ENCODE measurements around the gene ZNF358.

ZNF358 gene

DNA sequence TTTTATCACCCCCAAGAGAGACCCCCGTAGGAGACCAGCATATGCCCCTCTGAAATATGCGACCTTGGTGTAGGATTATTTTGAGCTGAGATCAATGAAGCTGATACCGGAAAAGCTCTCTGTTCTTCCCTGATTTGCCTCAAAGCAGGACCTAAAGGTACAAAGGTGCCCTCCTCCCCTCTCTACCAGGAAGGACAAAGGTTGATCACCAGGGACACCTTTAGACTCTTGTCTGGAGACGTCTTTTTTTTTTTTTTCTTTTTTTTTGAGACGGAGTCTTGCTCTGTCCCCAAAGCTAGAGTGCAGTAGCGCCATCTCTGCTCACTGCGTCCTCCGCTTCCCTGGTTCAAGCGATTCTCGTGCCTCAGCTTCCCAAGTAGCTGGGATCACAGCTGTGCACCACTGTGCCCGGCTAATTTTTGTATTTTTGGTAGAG is 26.3 kb upstream of the ZNF358 start:
- no peak for DNase-seq (ENCODE audit: low read depth in 2 of 2)

DNA sequence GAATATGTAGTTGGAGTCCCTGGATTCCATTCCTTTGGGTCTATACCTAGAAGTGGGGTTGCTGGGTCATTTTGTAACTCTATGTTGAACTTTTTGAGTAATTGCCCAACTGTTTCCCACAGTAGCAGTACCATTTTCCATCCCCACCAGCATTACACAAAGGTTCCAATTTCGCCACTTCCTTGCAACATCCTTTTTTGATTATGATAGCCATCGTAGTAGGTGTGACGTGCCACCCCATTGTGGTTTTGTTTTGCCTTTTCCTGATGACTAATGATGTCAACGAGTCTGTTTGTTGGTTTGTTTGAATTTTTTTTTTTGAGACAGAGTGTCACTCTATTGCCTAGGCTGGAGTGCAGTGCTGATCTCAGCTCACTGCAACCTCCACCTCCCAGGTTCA is 23.8 kb upstream of the ZNF358 start:
- DNase-seq (ENCODE audit: low read depth in 2 of 2), result peak in 1 of 2 donors; percentile 38

DNA sequence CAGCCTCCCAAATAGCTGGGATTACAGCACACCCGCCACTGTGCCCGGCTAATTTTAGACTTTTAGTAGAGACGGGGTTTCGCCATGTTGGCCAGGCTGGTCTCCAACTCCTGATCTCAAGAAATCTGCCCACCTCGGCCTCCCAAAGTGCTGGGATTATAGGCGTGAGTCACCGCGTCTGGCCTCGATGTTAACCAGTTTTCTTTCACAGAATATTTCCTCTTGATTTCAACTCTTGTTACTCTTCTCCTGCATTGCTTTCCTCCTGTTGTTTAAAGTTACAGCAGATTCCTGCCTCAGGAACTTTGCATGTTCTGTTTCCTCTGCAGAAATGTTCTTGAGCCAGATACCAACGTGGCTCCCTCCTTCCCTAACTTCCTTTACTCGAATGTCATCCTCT is 23.3 kb upstream of the ZNF358 start:
- DNase-seq (ENCODE audit: low read depth in 2 of 2), result no peak

DNA sequence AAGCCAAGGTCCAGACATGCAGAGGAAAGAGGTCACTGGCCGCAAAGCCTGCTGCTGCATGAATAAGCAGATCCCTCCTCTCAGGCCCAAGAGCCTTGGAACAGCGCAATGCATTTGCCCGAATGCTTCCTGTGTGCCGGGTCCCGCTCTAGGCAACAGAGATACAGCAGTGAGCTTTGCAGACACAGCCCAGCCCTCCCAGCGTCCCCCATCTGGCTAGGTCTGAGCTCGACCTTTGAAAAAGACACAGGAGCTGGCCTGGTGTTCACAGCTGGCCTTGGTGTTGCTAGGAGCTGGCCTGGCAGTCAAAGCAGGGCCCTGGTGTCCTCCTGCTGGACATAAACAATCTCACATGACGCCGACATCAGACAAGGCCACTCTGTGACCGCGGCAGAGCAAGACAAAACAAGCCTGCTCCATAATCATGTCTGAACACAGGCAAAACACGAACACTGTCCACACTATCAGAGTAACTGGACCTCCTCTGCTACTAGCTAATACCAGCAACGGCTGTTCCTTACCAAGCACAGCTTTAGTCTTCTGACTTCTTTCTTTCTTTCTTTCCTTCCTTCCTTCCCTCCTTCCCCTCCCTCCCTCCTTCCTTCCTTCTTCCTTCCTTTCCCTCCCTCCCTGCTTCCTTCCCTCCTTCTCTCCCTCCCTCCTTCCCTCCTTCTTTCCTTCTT is 21.3 kb upstream of the ZNF358 start:
- DNase-seq (ENCODE audit: low read depth in 2 of 2), result no peak

DNA sequence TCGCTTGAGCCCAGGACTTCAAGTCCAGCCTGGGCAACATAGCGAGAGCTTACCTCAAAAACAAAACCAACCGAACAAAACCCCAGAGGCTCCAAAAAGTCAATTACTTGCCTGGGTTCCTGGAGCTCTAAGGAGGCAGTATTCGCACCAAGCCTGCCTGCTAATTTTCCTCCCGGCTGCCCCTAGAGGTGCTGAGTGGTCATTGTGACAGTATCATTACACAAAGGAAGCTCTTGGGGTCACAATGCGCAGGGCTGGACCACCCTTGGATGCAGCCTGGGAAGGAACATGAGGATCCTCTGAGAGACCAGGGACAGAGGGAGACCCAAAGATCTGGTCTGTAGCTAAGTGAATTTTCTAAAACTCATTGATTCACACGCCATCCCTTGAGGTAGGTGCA is 18.6 kb upstream of the ZNF358 start:
- DNase-seq (ENCODE audit: low read depth in 2 of 2), result no peak

DNA sequence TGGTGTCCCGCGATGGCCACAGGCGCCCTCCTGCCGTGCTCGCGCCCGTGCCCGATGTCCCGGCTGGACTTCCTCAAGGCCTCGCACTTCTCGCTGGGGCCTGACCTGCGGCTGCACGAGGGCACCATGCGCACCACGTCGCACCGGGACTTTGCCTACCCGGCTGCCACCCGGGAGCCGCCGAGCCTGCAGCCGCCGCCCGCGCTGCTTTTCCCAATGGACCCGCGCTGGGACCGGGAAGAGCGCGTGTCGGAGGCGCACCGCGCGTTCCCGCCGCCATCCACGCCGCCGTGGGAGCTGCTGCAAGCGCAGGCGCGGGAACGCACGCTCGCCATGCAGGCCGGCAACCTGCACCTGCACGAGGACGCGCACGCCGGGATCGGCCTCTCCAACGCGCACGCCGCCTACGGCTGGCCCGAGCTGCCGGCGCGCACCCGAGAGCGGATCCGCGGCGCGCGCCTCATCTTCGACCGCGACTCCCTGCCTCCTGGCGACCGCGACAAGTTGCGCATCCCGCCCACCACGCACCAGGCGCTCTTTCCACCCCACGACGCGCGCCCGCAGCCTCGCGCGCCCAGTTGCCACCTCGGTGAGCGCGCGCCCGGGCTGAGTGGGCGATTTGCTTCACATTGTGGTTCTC is 15.0 kb upstream of the ZNF358 start:
- DNase-seq (ENCODE audit: low read depth in 2 of 2), result no peak

DNA sequence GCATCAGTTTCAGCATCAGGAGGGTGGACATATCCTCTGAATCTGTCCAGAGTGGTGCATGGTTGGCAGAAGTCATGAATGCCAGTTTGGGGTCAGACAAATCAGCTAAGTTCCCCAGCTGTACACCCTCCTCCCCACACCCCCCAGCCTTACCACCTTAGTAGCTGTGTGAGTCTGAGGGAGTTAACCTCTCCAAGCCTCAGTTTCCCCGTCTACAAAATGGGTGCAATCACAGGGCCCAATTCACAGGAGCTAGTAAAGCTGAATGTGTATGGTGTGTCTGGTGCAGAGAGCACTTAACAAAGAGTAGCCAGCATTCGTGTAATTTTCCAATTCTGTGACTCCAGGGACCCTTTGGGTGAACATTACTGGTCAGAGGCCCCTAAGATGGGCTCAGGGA is 13.4 kb upstream of the ZNF358 start:
- DNase-seq (ENCODE audit: low read depth in 2 of 2), result no peak

DNA sequence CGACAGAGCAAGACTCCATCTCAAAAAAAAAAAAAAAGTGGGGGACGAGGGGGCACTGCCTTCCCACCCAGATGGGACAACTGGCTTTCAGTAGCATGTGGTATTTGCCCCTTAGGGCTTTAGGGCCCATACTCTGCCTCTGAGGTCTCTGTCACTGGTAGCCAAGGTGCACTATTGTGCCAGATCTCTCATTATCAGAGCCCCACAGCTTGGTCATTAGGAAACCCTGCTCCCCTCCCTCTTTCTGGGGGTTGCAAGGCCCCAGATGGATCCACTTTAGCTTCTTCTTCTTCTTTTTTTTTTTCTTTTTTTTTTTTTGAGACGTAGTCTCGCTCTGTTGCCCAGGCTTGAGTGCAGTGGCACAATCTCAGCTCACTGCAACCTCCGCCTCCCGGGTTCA is 11.2 kb upstream of the ZNF358 start:
- DNase-seq (ENCODE audit: low read depth in 2 of 2), result no peak

DNA sequence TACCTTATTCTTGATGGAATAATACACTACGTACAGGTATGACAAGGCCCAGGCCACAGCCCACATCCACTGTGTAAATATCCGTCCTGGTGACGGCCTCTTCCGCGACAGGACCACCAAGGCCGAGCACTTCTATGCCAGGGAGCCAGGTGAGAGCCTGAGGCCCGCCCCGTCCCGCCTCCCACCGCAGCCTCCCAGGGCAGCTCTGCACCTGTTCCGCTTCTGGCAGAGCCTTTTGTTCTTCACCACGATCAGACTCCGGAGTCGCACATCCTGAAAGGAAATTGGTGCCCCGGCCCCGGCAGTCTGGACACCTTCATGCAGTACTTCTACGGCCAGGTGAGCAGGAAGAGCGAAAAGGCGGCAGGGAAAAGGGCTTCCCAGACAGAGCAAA is 10.6 kb upstream of the ZNF358 start:
- DNase-seq (ENCODE audit: low read depth in 2 of 2), result no peak

DNA sequence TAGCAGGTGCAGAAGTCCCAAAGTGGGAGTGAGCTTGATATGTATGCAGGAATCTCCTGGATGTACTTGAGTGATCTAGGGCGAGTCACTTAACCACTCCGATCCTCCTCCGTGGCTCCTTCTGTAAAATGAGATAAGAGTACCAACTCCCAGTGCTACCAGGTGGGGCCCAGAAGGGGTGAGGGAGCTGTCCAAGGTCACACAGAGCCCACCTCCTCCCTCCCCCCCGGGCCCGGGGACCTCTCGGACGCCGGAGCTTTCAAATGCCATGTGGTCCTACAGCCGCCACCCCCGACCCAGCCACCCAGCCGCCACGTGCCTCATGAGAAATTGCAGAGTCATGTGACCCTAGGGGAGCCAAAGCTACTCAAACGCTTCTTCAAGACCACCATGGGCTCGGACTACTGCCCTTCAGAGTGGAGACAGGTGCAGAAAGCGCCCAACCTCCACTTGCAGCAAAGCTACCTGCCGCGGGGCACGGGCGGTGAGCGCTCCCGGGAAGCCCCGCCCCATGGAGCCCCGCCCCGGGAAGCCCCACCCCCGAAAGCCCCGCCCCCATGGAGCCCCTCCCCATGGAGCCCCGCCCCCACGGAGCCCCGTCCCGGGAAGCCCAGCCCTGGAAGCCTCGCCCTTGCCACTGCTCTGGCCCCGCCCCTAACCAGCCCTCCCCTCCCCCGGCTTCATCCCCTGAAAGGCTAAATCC is 10.1 kb upstream of the ZNF358 start:
- no peak for DNase-seq (ENCODE audit: low read depth in 2 of 2)

DNA sequence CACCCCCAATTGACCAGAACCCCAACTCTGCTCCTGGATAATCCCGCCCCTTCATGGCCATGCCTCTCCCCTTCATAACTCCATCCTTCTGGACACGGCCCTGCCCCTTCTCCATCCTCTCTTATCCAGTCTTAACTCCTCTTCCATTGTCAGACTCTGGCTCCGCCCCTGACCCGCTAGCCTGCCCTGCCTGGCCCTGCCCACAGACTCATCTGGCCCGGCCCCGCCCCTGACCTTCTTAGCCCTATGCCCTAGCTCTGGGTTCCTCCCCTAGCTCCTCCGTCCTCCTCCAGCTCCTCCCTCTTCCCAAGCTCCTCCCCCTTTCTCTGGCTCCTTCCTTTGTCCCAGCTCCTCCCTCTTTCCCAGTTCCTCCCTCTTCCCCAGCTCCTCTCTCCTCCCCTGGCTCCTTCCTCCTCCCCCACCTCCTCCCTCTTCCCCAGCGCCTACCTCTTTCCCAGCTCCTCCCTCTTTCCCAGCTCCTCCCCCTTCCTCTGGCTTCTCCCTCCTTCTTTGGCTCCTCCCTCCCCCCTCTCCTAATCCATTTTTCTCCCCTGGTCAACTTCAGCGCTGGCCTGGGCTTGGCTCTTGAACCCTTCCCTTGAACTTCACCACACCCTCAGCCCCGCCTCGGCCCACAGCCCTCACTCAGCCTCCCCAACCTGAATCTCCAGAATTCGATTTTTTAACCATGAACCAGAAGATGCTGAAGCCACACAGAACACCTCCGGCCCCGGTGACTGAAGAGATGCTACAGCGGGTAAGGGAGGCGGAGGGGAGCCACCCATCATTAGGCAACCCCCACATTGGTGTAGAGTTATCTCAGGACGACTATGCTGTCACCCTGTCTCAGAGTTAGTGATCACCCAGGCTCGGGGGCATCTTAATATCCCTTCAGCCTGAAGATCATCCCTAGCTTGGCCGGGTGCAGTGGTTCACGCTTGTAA is 9.2 kb upstream of the ZNF358 start:
- DNase-seq (ENCODE audit: low read depth in 2 of 2), result no peak

DNA sequence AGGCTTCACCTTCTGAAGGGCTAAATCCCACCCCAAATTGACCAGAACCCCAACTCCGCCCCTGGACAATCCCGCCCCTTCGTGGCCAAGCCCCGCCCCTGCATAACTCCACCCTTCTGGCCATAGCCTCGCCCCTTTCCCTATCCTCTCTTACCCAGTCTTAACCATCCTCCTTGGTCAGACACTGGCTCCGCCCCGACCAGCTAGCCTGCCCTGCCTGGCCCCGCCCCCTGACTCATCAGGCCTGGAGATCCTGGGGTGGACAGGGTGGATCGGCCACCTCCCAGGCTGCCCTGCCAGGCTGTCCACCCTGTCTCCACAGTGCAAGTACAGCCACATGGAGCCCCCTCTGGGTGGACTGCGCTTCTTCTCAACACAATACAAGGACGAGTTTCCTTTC is 8.0 kb upstream of the ZNF358 start:
- DNase-seq (ENCODE audit: low read depth in 2 of 2), result no peak

DNA sequence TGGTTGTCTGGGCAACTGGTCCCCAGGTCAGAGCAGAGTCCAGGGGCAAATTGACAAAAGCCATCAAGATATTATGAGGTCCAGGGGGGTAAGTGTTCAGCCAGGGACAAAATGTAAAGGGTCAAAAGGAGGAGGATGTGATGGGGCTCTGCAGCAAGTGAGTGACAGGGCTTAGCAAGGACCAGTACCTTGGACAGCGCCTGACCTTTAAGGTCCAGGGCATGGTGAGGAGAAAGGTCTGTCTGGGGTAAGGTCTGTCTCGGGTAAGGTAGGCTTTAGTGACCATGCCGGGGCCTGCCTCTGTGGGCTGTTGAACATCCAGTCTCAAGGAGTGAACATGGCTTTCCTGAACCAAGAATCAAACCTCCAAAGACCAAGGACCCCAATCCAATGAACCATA is 6.3 kb upstream of the ZNF358 start:
- DNase-seq (ENCODE audit: low read depth in 2 of 2), result no peak

DNA sequence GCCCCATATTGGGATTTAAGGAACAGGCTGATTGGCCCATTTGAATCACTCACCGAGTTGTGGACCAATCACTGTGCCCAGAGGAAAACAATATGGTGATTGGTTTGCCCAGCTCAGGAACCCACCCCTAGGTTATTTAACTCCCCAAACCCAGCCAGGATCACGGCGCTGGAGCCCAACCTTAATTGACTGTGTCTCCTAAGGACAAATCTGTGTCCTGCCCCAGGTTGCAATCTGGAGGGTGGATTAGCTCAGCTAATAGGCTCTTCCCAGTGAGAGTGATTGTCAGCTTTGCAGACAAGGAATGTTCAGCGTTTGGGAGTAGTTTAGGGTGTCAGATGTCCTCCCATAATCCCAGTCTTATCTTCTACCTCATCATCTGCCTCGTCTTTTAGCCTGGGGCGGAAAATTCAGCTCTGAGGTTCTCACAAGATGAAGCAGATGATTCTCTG is 3.5 kb upstream of the ZNF358 start:
- no peak for DNase-seq (ENCODE audit: low read depth in 2 of 2)

DNA sequence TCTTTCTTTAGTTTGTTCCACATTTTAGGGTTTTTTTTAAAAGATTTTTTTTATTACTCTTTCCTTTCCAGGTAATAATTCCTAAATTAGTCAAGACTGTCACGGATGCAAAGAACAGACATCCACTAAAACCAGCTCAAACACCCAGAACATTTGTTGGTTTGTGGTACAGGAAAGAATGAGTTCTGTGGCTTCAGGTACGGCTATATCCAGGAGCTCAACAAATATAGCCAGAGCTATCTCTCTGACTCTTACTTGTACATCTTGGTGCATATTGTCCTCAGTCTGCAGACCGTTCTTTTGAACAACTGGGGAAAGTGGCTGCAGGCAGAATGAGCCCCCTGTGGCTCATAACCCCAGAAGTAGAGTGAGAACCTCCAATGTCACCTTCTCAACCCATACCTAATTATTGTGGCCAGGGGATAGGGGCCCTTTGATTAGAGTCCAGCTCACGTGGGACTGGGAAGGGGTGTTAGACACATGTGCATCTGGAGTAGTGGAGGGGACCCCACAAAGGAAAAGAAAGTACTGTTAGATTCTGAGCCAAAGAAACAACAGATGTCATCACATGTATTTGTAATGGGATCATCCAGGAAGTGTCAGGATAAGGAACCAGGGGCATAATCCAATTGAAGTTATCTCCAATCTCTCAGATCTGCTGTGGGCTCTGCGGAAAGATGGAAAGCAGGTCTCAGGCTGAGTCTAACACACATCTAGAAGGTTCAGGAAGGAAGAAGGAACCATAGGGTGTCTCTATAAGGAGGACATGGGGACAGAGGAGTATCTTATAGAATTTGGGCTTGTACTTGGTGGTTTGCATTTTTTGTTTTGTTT is 1.9 kb upstream of the ZNF358 start:
- no peak for DNase-seq (ENCODE audit: low read depth in 2 of 2)

DNA sequence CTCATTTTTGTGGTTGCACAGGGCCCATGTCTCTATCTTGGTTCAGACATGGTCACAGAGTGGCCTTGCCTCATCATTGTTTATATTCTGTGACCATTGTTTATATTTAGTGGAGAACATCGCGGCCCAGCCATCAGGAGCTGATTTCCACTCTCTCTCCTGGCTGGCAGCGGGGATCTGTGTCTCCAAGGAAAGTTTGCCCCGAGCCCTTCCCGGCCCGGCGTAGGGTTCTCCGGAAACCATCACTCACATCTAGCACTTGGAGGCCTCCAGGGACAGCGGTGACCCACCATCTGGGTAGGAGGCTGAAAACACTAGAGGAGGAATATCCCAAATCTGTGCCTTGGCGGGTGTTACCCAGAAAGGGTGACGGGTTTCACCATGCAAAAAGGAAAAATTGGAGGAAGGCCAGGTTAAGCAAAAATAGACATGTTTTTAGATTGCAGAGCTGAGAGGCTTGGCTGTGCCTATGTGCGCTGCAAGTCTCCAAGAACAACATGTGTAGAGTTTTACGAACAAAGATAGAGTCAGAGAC is 726 bp upstream of the ZNF358 start:
- no peak for DNase-seq (ENCODE audit: low read depth in 2 of 2)

DNA sequence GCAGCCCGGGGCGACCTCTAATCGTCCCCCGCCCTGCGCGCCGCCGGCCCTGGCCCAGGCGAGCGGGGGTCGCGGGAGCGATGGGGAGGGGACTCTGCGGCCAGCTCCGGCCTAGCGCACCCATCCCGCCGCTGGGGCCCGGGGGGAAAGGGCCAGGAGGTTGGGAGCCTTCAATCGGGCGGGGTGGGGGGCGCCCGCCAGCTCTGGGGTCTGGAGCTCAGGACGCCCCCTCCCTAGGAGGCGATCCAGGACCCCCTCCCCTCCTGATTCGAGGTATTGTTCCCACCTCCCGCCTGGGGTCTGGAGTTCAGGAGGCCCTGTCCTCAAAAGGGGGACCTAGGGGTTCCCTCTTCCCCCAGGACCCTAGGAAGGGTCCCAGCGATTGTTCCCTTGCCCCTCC is 430 bp downstream of the ZNF358 start:
- DNase-seq (ENCODE audit: low read depth in 2 of 2), result no peak

DNA sequence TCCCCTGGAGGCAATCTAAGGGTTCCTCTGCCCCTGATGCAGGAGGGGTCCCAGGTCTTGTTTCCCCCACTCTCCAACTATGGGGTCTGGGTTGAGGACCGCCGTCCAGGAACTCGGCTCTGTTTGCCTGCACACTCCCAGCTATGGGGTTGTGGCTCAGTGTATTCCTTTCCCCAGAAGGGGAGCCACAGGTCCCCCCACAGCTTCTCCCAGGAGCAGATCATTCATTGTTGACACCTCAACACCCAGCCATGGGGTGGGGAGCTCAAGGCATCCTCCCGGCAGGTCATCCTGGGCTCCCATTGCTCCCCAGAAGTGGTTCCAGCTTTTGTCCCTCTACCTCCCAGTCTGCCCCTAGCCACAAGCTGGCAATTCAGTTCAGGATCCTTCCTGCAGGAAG is 975 bp downstream of the ZNF358 start:
- DNase-seq (ENCODE audit: low read depth in 2 of 2), result no peak

DNA sequence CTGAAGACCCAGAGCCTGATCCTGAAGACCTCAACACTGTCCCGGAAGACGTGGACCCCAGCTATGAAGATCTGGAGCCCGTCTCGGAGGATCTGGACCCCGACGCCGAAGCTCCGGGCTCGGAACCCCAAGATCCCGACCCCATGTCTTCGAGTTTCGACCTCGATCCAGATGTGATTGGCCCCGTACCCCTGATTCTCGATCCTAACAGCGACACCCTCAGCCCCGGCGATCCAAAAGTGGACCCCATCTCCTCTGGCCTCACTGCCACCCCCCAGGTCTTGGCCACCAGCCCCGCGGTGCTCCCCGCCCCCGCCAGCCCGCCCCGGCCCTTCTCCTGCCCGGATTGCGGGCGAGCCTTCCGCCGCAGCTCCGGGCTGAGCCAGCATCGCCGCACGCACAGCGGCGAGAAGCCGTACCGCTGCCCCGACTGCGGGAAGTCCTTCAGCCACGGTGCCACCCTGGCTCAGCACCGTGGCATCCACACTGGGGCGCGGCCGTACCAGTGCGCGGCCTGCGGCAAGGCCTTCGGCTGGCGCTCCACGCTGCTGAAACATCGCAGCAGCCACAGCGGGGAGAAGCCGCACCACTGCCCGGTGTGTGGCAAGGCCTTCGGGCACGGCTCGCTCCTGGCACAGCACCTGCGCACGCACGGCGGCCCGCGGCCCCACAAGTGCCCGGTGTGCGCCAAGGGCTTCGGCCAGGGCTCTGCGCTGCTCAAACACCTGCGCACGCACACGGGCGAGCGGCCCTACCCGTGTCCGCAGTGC is 3.6 kb downstream of the ZNF358 start:
- no peak for DNase-seq (ENCODE audit: low read depth in 2 of 2)
